ENCODE results near the gene CDSN.

Gene CDSN

DNA sequence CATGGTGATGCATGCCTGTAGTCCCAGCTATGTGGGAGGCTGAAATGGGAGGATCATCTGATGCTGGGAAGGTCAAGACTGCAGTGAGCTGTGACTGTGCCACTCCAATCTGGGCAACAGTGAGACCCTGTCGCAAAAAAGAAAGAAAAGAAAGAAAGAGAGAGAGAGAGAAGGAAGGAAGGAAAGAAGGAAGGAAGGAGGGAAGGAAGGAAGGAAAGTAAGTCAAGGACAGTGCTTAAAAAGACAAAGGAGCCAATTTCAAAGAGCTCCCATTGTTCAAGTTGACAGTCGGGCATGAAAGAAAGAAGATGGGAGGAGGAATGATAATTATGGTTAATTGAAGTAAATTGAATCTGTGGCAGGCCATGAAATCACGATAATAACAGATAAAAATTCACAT, 24.0 kb downstream of the CDSN start:
- H3K4me1 ChIP-seq (ENCODE audit: control insufficient read depth, insufficient read depth, low read length) = peaks cover 2% of the 10 kb centered on the region
- H3K4me3 ChIP-seq (ENCODE audit: low read length in 2 of 2) = no peak overlapping the region
- no peaks in the 10 kb centered on the region for H3K9me3 ChIP-seq (ENCODE audit: control insufficient read depth in 2 of 2, low read length in 2 of 2)
- no peak overlapping the region for H3K27ac ChIP-seq (ENCODE audit: low read length)
- H3K27me3 ChIP-seq (ENCODE audit: control insufficient read depth in 1 of 2, insufficient read depth in 2 of 2, low read length in 2 of 2) = no peaks in the 10 kb centered on the region
- no peak overlapping the region for H3K9ac ChIP-seq (ENCODE audit: low read length in 2 of 2)
- no peaks in the 10 kb centered on the region for H3K36me3 ChIP-seq (ENCODE audit: control insufficient read depth in 2 of 2, insufficient read depth in 2 of 2, low read length in 2 of 2)

DNA sequence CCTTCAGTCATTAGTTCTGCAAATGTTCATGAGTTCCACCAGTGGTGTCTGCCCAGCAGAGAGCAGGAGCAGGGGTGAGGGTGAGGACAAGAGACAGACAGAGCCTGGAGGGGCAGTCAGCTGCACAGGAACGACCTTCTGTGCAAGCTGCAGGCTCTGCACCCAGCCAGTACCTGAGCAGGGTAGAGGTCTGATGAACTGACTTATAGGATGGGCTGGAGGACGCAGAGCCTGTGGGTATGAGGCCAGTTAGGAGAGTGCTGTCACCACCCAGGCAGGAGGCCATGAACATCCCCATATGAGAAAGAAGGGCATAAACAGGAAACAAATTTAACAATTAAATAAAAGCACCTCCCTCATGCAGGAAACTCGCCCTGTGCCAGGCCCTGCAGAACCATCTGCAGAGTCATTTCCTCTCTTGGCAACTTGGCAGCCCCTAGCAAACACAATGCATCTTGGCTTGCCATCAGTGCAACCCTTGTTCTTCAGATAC, 25.8 kb downstream of the CDSN start:
- H3K9me3 ChIP-seq (ENCODE audit: control insufficient read depth in 2 of 2, low read length in 2 of 2) = no peaks in the 10 kb centered on the region
- H3K9ac ChIP-seq (ENCODE audit: low read length in 2 of 2) = no peak overlapping the region
- H3K27me3 ChIP-seq (ENCODE audit: control insufficient read depth in 1 of 2, insufficient read depth in 2 of 2, low read length in 2 of 2) = no peaks in the 10 kb centered on the region
- H3K4me1 ChIP-seq (ENCODE audit: control insufficient read depth, insufficient read depth, low read length) = peaks cover 2% of the 10 kb centered on the region
- H3K27ac ChIP-seq (ENCODE audit: low read length) = no peak overlapping the region
- H3K36me3 ChIP-seq (ENCODE audit: control insufficient read depth in 2 of 2, insufficient read depth in 2 of 2, low read length in 2 of 2) = no peaks in the 10 kb centered on the region
- no peak overlapping the region for H3K4me3 ChIP-seq (ENCODE audit: low read length in 2 of 2)

DNA sequence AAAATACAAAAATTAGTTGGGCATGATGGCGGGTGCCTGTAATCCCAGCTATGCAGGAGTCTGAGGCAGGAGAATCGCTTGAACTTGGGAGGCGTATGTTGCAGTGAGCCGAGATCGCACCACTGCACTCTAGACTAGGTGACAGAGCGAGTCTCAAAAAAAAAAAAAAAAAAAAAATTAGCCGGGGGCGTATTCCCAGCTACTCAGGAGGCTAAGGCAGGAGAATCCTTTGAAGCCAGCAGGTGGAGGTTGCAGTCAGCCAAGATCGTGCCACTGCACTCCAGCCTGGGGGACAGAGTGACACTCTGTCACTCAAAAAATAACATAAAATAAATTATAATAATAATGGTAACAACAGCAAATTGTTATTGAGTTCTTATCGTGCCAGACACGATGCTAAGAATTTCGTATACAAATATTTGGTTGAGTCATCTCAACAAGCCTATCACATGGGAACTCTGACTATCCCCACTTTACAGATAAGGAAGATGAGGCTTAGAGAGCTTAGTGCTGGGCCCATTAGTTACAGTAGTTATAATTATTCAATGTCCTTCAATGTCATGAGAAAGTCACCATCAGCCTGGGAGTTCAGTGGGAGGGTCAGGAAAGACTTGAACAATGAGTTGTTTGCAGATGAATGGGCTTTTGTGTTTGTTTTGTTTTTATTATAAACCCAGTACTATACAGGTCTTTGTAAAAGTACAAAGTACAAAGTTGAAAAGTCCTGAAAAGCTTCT, 27.3 kb downstream of the CDSN start:
- Histone ChIP-seq H3K27me3 (ENCODE audit: control insufficient read depth in 1 of 2, insufficient read depth in 2 of 2, low read length in 2 of 2) (no peaks in the 10 kb centered on the region), H3K9me3 (ENCODE audit: control insufficient read depth in 2 of 2, low read length in 2 of 2) (no peaks in the 10 kb centered on the region), H3K9ac (ENCODE audit: low read length in 2 of 2) (no peak overlapping the region), H3K36me3 (ENCODE audit: control insufficient read depth in 2 of 2, insufficient read depth in 2 of 2, low read length in 2 of 2) (no peaks in the 10 kb centered on the region), H3K4me3 (ENCODE audit: low read length in 2 of 2) (no peak overlapping the region), H3K4me1 (ENCODE audit: control insufficient read depth, insufficient read depth, low read length) (peaks cover 2% of the 10 kb centered on the region), H3K27ac (ENCODE audit: low read length) (no peak overlapping the region)

DNA sequence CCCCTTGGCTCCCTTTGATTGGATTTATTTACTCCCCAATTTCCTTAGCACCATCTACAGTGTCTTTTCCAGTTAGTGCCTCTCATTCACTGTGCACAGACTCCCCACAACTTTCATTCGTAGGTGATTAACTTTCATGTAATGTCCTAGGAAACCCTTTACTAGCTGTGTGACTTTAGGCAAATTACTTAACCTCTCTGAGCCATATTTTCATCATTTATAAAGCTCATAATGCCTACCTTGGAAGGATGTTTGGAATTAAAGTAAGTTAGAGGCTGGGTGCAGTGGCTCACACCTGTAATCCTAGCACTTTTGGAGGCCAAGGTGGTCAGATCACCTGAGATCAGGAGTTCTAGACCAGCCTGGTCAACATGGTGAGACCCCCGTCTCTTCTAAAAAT, 28.0 kb downstream of the CDSN start:
- Histone ChIP-seq H3K4me1 (ENCODE audit: control insufficient read depth, insufficient read depth, low read length) (peaks cover 2% of the 10 kb centered on the region), H3K36me3 (ENCODE audit: control insufficient read depth in 2 of 2, insufficient read depth in 2 of 2, low read length in 2 of 2) (no peaks in the 10 kb centered on the region), H3K9ac (ENCODE audit: low read length in 2 of 2) (no peak overlapping the region), H3K9me3 (ENCODE audit: control insufficient read depth in 2 of 2, low read length in 2 of 2) (no peaks in the 10 kb centered on the region), H3K27ac (ENCODE audit: low read length) (no peak overlapping the region), H3K27me3 (ENCODE audit: control insufficient read depth in 1 of 2, insufficient read depth in 2 of 2, low read length in 2 of 2) (no peaks in the 10 kb centered on the region), H3K4me3 (ENCODE audit: low read length in 2 of 2) (no peak overlapping the region)

DNA sequence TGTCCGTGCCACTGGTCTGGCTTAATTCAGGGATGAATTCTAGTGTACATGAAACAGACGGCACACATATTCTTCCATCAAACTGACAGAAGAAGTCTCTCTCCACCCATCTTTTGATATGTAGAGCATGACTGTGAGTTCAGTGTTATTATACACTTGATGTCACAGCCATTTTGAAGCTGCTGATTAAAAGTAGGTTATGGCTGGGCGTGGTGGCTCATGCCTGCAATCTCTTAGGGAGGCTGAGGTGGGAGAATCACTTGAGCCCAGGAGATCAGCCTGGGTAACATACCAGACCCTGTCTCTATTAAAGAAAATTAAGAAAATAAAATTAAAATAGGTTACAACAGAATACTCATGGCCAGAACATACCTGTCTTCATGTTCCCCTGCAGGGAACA, 28.6 kb downstream of the CDSN start:
- H3K4me3 ChIP-seq (ENCODE audit: low read length in 2 of 2) = no peak overlapping the region
- H3K9ac ChIP-seq (ENCODE audit: low read length in 2 of 2) = no peak overlapping the region
- H3K9me3 ChIP-seq (ENCODE audit: control insufficient read depth in 2 of 2, low read length in 2 of 2) = no peaks in the 10 kb centered on the region
- H3K27me3 ChIP-seq (ENCODE audit: control insufficient read depth in 1 of 2, insufficient read depth in 2 of 2, low read length in 2 of 2) = no peaks in the 10 kb centered on the region
- peaks cover 2% of the 10 kb centered on the region for H3K4me1 ChIP-seq (ENCODE audit: control insufficient read depth, insufficient read depth, low read length)
- no peak overlapping the region for H3K27ac ChIP-seq (ENCODE audit: low read length)
- H3K36me3 ChIP-seq (ENCODE audit: control insufficient read depth in 2 of 2, insufficient read depth in 2 of 2, low read length in 2 of 2) = no peaks in the 10 kb centered on the region

DNA sequence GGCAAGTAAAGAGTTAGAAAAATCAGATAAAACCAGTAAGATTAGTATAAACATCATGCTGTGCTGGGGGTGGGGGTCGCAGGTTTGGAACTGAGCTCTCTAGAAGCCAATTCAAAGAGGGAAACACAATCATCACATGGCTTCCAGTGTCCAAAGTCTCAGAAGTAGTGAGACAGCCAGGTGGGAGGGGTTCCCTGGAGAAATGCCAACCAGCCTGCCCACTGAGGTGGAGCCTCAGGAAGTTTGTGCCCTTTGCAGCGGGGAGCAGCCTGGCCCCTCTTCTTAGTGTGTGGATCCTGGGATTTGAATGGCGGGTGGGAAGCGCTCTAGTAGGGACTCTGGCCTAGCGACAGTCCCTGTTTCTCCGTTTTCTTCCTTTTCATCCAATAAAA, 29.3 kb downstream of the CDSN start:
- H3K9me3 ChIP-seq (ENCODE audit: control insufficient read depth in 2 of 2, low read length in 2 of 2) = no peaks in the 10 kb centered on the region
- no peaks in the 10 kb centered on the region for H3K27me3 ChIP-seq (ENCODE audit: control insufficient read depth in 1 of 2, insufficient read depth in 2 of 2, low read length in 2 of 2)
- peaks cover 2% of the 10 kb centered on the region for H3K4me1 ChIP-seq (ENCODE audit: control insufficient read depth, insufficient read depth, low read length)
- H3K36me3 ChIP-seq (ENCODE audit: control insufficient read depth in 2 of 2, insufficient read depth in 2 of 2, low read length in 2 of 2) = no peaks in the 10 kb centered on the region
- no peak overlapping the region for H3K9ac ChIP-seq (ENCODE audit: low read length in 2 of 2)
- no peak overlapping the region for H3K27ac ChIP-seq (ENCODE audit: low read length)
- no peak overlapping the region for H3K4me3 ChIP-seq (ENCODE audit: low read length in 2 of 2)

DNA sequence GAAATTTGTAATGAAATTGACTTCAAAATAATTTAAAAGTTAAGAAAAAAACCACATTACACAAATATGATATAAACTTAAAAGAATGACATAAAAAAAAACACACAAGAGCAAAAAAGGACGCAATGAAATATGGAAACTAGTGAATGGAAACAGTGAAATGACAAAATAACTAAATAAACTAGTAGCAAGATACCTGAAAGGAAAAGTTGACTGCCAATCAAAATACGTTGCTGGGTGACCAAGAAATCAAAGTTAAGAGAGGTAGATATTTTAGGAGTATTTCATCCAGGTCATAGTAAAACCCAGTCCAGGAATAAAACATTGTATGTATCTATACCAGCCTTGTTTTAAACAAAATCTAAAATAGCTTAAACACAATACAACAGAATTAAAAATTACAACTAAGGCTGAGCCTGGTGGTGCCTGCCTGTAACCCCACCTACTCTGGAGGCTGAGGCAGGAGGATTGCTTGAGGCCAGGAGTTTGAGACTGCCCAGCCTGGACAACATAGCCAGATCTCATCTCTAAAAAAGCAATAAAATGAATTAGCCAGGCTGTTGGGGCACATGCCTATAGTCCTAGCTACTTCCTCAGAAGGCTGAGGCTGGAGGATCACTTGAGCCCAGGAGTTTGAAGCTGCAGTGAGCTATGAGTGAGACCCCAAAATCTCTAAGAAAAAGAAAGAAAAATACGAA, 29.8 kb downstream of the CDSN start:
- H3K27me3 ChIP-seq (ENCODE audit: control insufficient read depth in 1 of 2, insufficient read depth in 2 of 2, low read length in 2 of 2) = no peaks in the 10 kb centered on the region
- H3K9ac ChIP-seq (ENCODE audit: low read length in 2 of 2) = no peak overlapping the region
- peaks cover 2% of the 10 kb centered on the region for H3K4me1 ChIP-seq (ENCODE audit: control insufficient read depth, insufficient read depth, low read length)
- H3K4me3 ChIP-seq (ENCODE audit: low read length in 2 of 2) = no peak overlapping the region
- no peaks in the 10 kb centered on the region for H3K9me3 ChIP-seq (ENCODE audit: control insufficient read depth in 2 of 2, low read length in 2 of 2)
- no peaks in the 10 kb centered on the region for H3K36me3 ChIP-seq (ENCODE audit: control insufficient read depth in 2 of 2, insufficient read depth in 2 of 2, low read length in 2 of 2)
- H3K27ac ChIP-seq (ENCODE audit: low read length) = no peak overlapping the region

DNA sequence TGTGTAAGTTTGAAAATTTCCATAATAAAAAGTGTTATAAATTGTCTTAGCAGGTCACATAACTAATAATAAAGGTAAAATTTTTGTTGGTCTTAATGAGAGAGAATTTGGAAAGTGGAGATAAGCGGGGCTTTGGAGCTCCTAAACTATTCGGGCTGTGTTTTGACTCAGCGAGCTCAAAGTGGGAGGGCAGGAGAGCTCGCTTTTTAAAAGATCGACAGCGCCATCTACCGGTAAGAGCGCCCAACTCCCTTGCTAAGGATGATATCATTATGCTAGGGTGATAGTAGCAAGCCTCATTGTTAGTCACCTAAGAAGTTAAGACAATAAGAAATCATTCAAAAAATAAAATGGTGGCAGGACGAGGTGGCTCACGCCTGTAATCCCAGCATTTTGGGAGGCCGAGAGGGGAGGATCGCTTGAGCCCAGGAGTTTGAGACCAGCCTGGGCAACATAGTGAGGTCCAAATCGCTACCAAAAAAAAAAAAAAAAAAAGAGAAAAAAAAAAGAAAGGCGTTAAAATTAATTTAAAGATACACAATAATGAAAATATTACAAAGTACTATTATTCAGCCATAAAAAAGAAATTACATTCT, 32.7 kb downstream of the CDSN start:
- H3K9me3 ChIP-seq (ENCODE audit: control insufficient read depth in 2 of 2, low read length in 2 of 2) = no peaks in the 10 kb centered on the region
- no peak overlapping the region for H3K27ac ChIP-seq (ENCODE audit: low read length)
- no peaks in the 10 kb centered on the region for H3K36me3 ChIP-seq (ENCODE audit: control insufficient read depth in 2 of 2, insufficient read depth in 2 of 2, low read length in 2 of 2)
- H3K4me3 ChIP-seq (ENCODE audit: low read length in 2 of 2) = no peak overlapping the region
- H3K27me3 ChIP-seq (ENCODE audit: control insufficient read depth in 1 of 2, insufficient read depth in 2 of 2, low read length in 2 of 2) = no peaks in the 10 kb centered on the region
- H3K9ac ChIP-seq (ENCODE audit: low read length in 2 of 2) = no peak overlapping the region
- no peaks in the 10 kb centered on the region for H3K4me1 ChIP-seq (ENCODE audit: control insufficient read depth, insufficient read depth, low read length)

DNA sequence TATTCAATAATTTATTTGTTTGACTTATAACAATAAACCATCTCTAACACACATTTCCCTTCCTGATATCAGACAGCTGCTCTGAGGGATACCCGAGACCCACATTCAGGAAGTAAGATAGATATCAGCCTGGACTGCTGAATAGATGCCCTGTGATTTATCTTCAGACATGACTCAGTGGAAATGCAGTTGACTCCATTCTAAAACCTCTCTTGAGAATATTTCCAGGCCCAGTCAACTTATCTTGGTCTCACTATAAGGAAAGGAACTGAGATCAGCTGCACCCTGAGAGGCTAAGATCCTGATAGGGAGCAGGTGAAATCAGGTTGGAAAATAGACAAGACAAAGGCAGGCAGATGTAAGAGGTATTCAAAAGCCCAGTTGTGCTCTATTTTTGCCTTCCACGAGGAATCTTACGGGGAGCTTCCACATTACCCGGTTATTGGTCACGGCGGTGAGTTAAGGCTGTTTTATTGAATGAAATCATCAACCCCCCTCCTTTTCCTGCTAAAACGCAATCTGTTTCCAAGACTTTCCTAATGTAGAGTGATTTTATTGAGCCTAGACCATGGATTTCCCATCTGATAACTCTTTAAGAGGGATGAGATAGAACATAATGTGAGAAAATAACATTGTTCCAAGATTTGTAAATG, 33.3 kb downstream of the CDSN start:
- H3K36me3 ChIP-seq (ENCODE audit: control insufficient read depth in 2 of 2, insufficient read depth in 2 of 2, low read length in 2 of 2) = no peaks in the 10 kb centered on the region
- no peaks in the 10 kb centered on the region for H3K4me1 ChIP-seq (ENCODE audit: control insufficient read depth, insufficient read depth, low read length)
- no peak overlapping the region for H3K27ac ChIP-seq (ENCODE audit: low read length)
- no peaks in the 10 kb centered on the region for H3K9me3 ChIP-seq (ENCODE audit: control insufficient read depth in 2 of 2, low read length in 2 of 2)
- no peak overlapping the region for H3K4me3 ChIP-seq (ENCODE audit: low read length in 2 of 2)
- no peaks in the 10 kb centered on the region for H3K27me3 ChIP-seq (ENCODE audit: control insufficient read depth in 1 of 2, insufficient read depth in 2 of 2, low read length in 2 of 2)
- H3K9ac ChIP-seq (ENCODE audit: low read length in 2 of 2) = peak overlapping the region in 1 of 2 donors; percentile 37

DNA sequence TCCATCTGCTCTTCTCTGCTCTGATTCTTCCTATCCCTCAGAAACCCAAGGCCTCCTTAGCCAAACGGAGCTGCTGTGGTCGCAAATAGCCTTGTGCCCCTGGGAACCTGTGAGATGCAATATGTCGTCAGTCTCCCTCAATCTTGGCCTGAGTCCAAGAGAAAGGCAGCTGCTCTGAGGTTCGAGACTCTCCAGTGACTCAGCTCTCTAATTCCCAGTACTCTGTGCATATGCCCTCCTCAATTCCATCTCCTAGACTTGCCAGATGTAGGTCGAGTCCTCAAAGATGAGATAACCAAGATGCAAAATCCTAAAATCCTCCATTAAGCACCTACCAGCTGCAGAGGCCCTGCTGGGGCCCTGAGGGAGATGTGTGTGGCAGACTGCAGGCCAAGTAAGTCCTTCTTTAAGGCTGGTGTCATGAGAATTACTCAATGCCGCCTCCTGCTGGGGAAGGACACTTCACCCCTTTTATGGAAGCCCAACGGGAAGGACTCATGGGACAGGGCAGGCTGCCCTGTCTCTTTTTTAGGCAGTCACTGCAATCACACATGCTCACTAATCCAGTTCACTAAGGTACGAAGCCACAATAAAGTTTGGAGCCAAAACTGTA, 36.4 kb downstream of the CDSN start:
- peaks cover 2% of the 10 kb centered on the region for H3K4me1 ChIP-seq (ENCODE audit: control insufficient read depth, insufficient read depth, low read length)
- no peaks in the 10 kb centered on the region for H3K27me3 ChIP-seq (ENCODE audit: control insufficient read depth in 1 of 2, insufficient read depth in 2 of 2, low read length in 2 of 2)
- no peaks in the 10 kb centered on the region for H3K36me3 ChIP-seq (ENCODE audit: control insufficient read depth in 2 of 2, insufficient read depth in 2 of 2, low read length in 2 of 2)
- no peak overlapping the region for H3K4me3 ChIP-seq (ENCODE audit: low read length in 2 of 2)
- H3K9ac ChIP-seq (ENCODE audit: low read length in 2 of 2) = peak overlapping the region in 1 of 2 donors; percentile 29
- no peak overlapping the region for H3K27ac ChIP-seq (ENCODE audit: low read length)
- H3K9me3 ChIP-seq (ENCODE audit: control insufficient read depth in 2 of 2, low read length in 2 of 2) = no peaks in the 10 kb centered on the region

Data from stomach smooth muscle (tissue), 2 donors.